ENCODE results near the gene TBXAS1.

Gene TBXAS1

GRCh38 chr7:139947021-139947420 is 118.0 kb downstream of the TBXAS1 start:
- no peak for TF ChIP-seq EZH2phosphoT487 (IDR thresholded peaks at IDR 0.05; ENCODE audit: borderline replicate concordance)
- TF ChIP-seq CTCF (conservative IDR thresholded peaks at IDR 0.05; ENCODE audit: low read length): no peak
- Histone ChIP-seq H3K9ac (ENCODE audit: low read depth, low read length, poor library complexity, severe bottlenecking) (no peak overlapping the region), H3K9me3 (ENCODE audit: insufficient read depth, low read depth, low read length) (no peaks in the 10 kb centered on the region), H3K4me2 (ENCODE audit: low read depth, low read length, poor library complexity, severe bottlenecking) (no peak overlapping the region), H3K4me1 (ENCODE audit: insufficient read depth, low read length, poor library complexity, severe bottlenecking) (no peaks in the 10 kb centered on the region), H3K4me3 (ENCODE audit: low read length, poor library complexity, severe bottlenecking) (no peak overlapping the region), H3K9me2 (replicated peaks; ENCODE audit: low read depth, low read length) (0 out of 2 replicates have a peak, but pooled peaks cover 3% of the 10 kb centered on the region), H3K36me3 (ENCODE audit: insufficient read depth, low read length) (no peaks in the 10 kb centered on the region), H3F3A (ENCODE audit: low read depth) (no peaks in the 10 kb centered on the region), H4K20me1 (ENCODE audit: insufficient read depth, low read length, poor library complexity, severe bottlenecking) (no peaks in the 10 kb centered on the region), H3K79me2 (ENCODE audit: insufficient read depth, low read length) (no peaks in the 10 kb centered on the region), H2AFZ (ENCODE audit: low read length) (no peak overlapping the region), H3K27me3 (ENCODE audit: insufficient read depth, low read length, poor library complexity, severe bottlenecking) (no peaks in the 10 kb centered on the region)

GRCh38 chr7:139948167-139948566 is 119.1 kb downstream of the TBXAS1 start:
- Histone ChIP-seq H3K4me2 (ENCODE audit: low read depth, low read length, poor library complexity, severe bottlenecking) (no peak overlapping the region), H3K27me3 (ENCODE audit: insufficient read depth, low read length, poor library complexity, severe bottlenecking) (no peaks in the 10 kb centered on the region), H3K4me3 (ENCODE audit: low read length, poor library complexity, severe bottlenecking) (no peak overlapping the region), H3K9me2 (replicated peaks; ENCODE audit: low read depth, low read length) (no peaks in the 10 kb centered on the region), H3K9ac (ENCODE audit: low read depth, low read length, poor library complexity, severe bottlenecking) (no peak overlapping the region), H4K20me1 (ENCODE audit: insufficient read depth, low read length, poor library complexity, severe bottlenecking) (no peaks in the 10 kb centered on the region), H3K9me3 (ENCODE audit: insufficient read depth, low read depth, low read length) (no peaks in the 10 kb centered on the region), H3K4me1 (ENCODE audit: insufficient read depth, low read length, poor library complexity, severe bottlenecking) (no peaks in the 10 kb centered on the region), H3F3A (ENCODE audit: low read depth) (no peaks in the 10 kb centered on the region), H3K79me2 (ENCODE audit: insufficient read depth, low read length) (no peaks in the 10 kb centered on the region), H3K36me3 (ENCODE audit: insufficient read depth, low read length) (no peaks in the 10 kb centered on the region), H2AFZ (ENCODE audit: low read length) (no peak overlapping the region)
- TF ChIP-seq EZH2phosphoT487 (IDR thresholded peaks at IDR 0.05; ENCODE audit: borderline replicate concordance): no peak
- no peak for TF ChIP-seq CTCF (conservative IDR thresholded peaks at IDR 0.05; ENCODE audit: low read length)

- no peak overlapping the region for H3K4me2 ChIP-seq (ENCODE audit: low read depth, low read length, poor library complexity, severe bottlenecking)
- no peaks in the 10 kb centered on the region for H4K20me1 ChIP-seq (ENCODE audit: insufficient read depth, low read length, poor library complexity, severe bottlenecking)
- no peaks in the 10 kb centered on the region for H3K36me3 ChIP-seq (ENCODE audit: insufficient read depth, low read length)
- H3K9ac ChIP-seq (ENCODE audit: low read depth, low read length, poor library complexity, severe bottlenecking): no peak overlapping the region
- no peak overlapping the region for H3K4me3 ChIP-seq (ENCODE audit: low read length, poor library complexity, severe bottlenecking)
- no peak overlapping the region for H2AFZ ChIP-seq (ENCODE audit: low read length)
- no peaks in the 10 kb centered on the region for H3K9me2 ChIP-seq (replicated peaks; ENCODE audit: low read depth, low read length)
- H3K79me2 ChIP-seq (ENCODE audit: insufficient read depth, low read length): no peaks in the 10 kb centered on the region
- no peaks in the 10 kb centered on the region for H3F3A ChIP-seq (ENCODE audit: low read depth)
- no peaks in the 10 kb centered on the region for H3K27me3 ChIP-seq (ENCODE audit: insufficient read depth, low read length, poor library complexity, severe bottlenecking)
- no peaks in the 10 kb centered on the region for H3K4me1 ChIP-seq (ENCODE audit: insufficient read depth, low read length, poor library complexity, severe bottlenecking)
- TF ChIP-seq CTCF (conservative IDR thresholded peaks at IDR 0.05; ENCODE audit: low read length): no peak
- TF ChIP-seq EZH2phosphoT487 (IDR thresholded peaks at IDR 0.05; ENCODE audit: borderline replicate concordance): no peak
- H3K9me3 ChIP-seq (ENCODE audit: insufficient read depth, low read depth, low read length): no peaks in the 10 kb centered on the region
These were observed 119.7 kb downstream of the TBXAS1 start for GRCh38 chr7:139948587-139949335.

Measured in Loucy (cell line).